Cardiac septum (tissue), 1 donor: ENCODE data around the gene GPC6. TPM values are rescaled to one million over a fixed set of nuclear protein-coding genes. Genes with fewer than 3 reads are reported as not detected.
"Not testable (repeated sequence)": the region's sequence is repeated elsewhere in the genome, so short reads cannot be mapped to it uniquely, and the experiment has no call there.

Experiments
- DNase-seq: peaks from one replicate; pipeline ENCODE4 v3.0.0-alpha.2; 2020; ENCODE audit warnings: low spot score
- intact Hi-C: fragments of 100-400 bp; cut with DNase I; formaldehyde crosslinking; loops from one replicate; pipeline ENCODE4 v1.14.0; 2022
- total RNA-seq: library from RNA; stranded (reverse); fragmentation: NEBNext Ultra II Directional; extraction: Animal tissue kit (Norgen Biotek cat#: 25700); gene quantifications from one replicate; pipeline ENCODE4 v1.2.1, GENCODE V29; 2021
- donor health status: DM: no; HTN: no; CAD: no.

Gene GPC6
- total RNA-seq, 1 donor from 2014 or later = 1.4 TPM

DNA sequence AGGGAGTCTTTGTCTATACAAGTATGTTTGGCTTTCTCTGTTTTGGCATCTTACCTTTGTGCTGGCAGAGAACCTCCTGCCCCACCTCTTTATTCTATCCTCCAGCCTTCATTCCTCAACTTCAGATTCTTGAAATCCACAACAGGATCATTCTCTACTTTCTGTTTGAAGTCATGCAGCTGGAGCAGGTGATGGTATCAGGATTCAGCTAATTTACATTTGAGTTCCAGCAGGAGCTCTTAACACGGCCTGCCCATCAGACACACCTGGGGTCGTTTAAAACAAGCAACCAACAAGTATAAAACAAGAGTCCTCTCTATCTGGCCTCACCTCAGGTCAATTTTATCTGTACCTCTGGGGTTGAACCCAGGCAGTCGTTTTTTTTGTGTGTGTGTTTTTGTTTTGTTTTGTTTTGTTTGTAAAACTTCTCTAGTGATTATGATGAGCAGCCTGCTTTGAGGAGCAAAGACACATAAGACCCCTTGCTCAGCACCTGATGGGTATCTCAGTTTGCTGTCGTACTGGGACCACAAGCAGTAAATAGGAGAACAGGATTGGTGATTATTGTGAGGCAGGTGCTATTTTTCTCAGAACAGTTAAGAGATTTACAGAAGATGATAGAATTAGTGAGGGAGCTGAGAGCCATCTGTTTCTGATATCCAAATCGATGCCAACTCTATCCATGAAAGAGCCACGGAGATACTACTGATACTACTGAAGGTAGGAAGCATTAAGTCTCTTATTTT lies 78.4 kb downstream of the GPC6 start:
- intact Hi-C loops = no loop called here

GRCh38 chr13:93305886-93306285 lies 79.3 kb downstream of the GPC6 start:
- no peak for DNase-seq
- intact Hi-C loops = no loop called here

More for the DNA sequence above, 78.4 kb downstream of the GPC6 start:
- no peak for DNase-seq

GRCh38 chr13:93307136-93307535 lies 80.5 kb downstream of the GPC6 start:
- DNase-seq = no peak
- intact Hi-C loops = no loop called here

GRCh38 chr13:93307651-93308050 lies 81.0 kb downstream of the GPC6 start:
- DNase-seq = no peak
- intact Hi-C loops = no loop called here

DNA sequence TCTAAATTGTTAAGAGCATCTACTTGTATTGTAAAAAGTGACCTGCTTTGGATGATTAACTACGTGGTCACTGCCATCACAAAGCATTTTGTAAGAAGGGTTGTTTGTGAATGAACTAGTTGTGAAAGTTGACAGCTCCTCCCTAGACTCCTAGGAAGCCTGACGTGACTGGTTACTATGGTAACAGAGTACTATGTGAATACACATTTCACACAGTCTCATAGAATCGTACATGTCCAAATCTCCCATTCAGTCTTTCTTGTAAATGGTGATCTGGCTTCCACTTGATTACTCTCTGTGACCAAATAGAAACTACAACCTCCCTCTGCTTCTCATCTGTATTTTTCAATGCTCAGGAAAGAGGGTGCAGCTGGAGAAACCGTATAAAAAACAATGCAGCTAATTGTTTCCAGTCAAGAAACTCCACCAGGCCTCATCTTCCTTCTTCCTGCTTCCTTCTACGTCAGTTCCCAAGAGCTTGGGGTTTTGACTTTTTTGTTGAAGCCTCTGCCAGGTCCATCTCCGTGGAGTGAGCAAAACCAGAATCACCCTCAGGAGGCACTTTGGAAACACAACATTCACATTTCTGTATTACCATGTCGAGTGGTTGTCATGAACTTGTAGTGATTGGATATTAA lies 83.4 kb downstream of the GPC6 start:
- intact Hi-C loops = no loop called here
- DNase-seq = no peak

- intact Hi-C loops = no loop called here
- DNase-seq = no peak
Measured at GRCh38 chr13:93316841-93317240, 90.2 kb downstream of the GPC6 start.

GRCh38 chr13:93318534-93319254 lies 92.1 kb downstream of the GPC6 start:
- intact Hi-C loops = no loop called here
- DNase-seq = no peak

DNA sequence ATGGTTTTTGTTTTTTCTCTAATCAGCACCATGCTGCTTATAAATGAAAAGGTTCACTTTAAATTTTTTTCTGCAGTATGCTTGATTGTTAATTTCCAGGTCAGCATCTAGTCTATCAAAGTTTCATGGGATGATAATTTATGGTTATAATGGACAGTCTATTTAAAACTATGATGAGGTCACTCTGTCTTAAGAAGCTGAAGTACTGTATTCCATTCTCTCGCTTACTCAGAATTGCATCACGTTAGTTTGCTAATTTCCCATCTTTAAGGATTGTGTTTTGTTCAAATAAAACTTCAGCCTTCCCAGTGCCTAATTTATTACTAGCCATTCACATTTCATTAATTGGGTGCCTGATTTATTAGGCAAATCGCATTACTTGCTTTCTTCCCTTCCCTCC lies 94.3 kb downstream of the GPC6 start:
- DNase-seq = no peak
- intact Hi-C loops = no loop called here

DNA sequence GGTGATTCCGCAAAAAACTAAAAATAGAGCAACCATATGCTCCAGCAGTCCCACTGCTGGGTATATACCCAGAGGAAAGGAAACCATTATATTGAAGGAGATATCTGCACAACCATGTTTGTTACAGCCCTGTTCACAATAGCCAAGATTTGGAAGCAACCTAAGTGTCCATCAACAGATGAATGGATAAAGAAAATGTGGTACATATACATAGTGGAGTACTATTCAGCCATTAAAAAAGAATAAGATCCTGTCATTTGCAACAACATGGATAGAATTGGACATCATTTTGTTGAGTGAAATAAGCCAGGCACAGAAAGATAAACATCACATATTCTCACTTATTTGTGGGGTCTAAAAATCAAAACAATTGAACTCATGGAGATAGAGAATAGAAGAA lies 97.3 kb downstream of the GPC6 start:
- DNase-seq, intact Hi-C loops: not testable (repeated sequence)

DNA sequence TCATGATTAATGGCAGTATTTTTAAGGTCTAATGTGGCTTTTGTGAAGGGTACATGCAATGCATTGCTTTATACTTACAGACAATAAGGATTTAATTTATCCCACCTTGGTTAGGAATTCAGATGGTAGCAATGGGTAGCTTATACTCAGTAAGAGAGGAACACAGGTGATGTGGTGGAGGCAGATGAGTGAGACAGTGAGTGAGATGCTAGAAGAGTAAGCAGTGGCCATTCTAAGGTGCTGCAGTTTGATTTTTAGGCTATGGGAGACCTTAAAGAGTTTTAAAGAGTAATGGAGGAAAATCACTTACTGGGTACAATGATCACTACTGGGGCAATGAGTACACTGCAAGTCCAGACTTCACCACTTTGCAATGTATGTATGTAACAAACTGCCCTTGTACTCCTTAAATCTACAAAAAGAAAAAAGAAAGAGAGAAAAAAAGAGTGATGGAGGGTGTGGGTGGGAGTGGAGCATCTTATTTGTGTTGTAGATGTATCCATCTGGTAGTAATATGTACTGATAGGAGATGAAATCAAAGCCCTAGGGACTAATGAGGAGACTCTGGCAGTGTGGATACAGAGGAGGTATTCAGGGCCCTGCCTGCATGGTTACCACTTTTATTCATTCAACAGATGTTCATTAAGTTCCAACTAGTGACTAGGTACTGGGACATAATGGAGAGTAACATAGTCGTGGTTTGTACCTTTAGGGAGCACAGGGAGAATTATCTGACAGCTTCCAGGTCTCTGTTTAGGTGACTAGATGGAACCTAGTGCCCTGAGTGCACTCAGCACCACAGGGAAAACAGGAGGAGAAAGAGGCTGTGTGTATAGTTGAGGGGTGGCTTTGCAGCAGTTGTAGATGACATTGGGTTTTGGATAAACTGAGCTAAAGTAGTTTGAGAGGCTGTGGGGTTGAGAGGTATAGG lies 99.0 kb downstream of the GPC6 start:
- no peak for DNase-seq
- intact Hi-C loops = no loop called here

GRCh38 chr13:93326234-93326811 lies 99.7 kb downstream of the GPC6 start:
- intact Hi-C loops = no loop called here
- no peak for DNase-seq

- intact Hi-C loops = no loop called here
- DNase-seq = no peak
Measured at GRCh38 chr13:93328943-93329342, 102.3 kb downstream of the GPC6 start.

DNA sequence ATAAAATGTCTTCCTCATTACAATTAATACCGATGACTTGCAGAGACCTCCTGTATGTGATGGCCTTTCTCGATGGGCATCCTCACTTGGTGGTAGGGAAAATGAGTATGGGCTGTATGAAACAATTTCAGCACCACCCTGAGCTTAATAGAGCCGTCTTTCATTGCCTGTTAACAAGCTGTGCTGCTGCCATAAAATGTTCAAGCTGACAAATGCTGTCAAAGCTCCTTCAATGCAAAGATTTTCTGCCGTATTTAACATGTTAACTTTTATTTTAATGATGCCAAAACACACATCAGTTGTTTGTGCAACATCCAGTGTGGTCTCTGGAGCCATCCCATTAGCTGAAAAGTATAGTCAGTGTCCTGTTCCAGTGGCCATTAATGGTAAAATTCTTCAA lies 110.1 kb downstream of the GPC6 start:
- intact Hi-C loops = no loop called here
- no peak for DNase-seq

GRCh38 chr13:93338030-93338429 lies 111.4 kb downstream of the GPC6 start:
- intact Hi-C loops = no loop called here

GRCh38 chr13:93338906-93339305 lies 112.3 kb downstream of the GPC6 start:
- intact Hi-C loops = no loop called here
- no peak for DNase-seq

More at GRCh38 chr13:93338030-93338429, 111.4 kb downstream of the GPC6 start:
- DNase-seq = no peak

GRCh38 chr13:93339550-93339949 lies 112.9 kb downstream of the GPC6 start:
- intact Hi-C loops = no loop called here
- DNase-seq = no peak

- DNase-seq = no peak
- intact Hi-C loops = no loop called here
Measured at GRCh38 chr13:93341517-93341916, 114.9 kb downstream of the GPC6 start.

GRCh38 chr13:93343097-93343496 lies 116.5 kb downstream of the GPC6 start:
- no peak for DNase-seq
- intact Hi-C loops = no loop called here

DNA sequence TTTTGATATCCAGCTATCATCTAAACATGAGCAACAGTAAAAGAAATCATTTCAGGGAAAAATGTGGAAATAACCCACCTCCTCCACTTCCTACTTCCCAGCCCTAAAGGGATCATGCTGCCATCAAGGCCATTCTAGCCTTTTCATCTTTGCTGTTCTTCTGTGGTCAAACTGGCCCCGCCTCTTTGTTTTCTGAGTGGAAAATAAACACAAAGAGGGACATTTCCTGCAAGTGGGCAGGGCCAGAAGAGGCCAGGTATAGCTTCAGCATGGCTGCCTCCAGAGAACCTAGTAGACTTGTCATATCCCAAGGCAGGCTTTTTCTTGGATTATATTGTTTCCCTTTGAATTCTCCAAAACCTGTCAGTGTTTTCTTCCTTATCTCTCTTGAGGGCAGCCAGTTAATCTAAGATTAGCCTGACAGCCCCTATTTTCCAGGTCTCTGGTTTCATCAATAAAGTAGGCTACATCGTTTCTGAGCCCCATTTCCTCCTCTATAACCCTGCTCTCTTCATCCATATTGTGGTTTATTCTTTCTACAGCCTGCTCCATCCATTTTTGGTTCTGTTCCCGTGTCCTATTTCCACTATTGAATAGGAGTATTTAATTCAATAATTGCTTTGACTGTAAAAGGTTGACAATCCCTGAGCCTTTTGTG lies 117.6 kb downstream of the GPC6 start:
- no peak for DNase-seq
- intact Hi-C loops = no loop called here
